Esophagus muscularis mucosa (tissue), 4 donors: ENCODE results near the gene PLEKHG4B.

Experiments
- CTCF ChIP-seq, 3 experiments: fragments of 200-600 bp in 2 of 3; fragments of 450-650 bp in 1 of 3; sonication (generic) in 2 of 3; IDR thresholded peaks; one replicate each; pipeline ENCODE4 v1.5.1; 2017 to 2019; ENCODE audit warnings: antibody characterized with exemption in 3 of 3, mild to moderate bottlenecking in 2 of 3, moderate library complexity in 1 of 3
- EP300 ChIP-seq: sonication (generic); formaldehyde crosslinking; IDR thresholded peaks from one replicate; pipeline ENCODE4 v1.6.1; 2017; ENCODE audit warnings: antibody characterized with exemption
- POLR2A ChIP-seq: fragments of 450-650 bp; IDR thresholded peaks from one replicate; pipeline ENCODE4 v1.6.1; 2017; ENCODE audit warnings: antibody characterized with exemption, moderate library complexity, mild to moderate bottlenecking, low read depth
- POLR2AphosphoS5 ChIP-seq, 2 donors: sonication (generic); formaldehyde crosslinking; IDR thresholded peaks; one replicate each; pipeline ENCODE4 v1.6.1; 2017; ENCODE audit warnings: antibody characterized with exemption in 2 of 2

GRCh38 chr5:110270-110888 is 18.4 kb downstream of the PLEKHG4B start:
- no peak for TF ChIP-seq CTCF (IDR thresholded peaks at IDR 0.05)
- no peak for TF ChIP-seq POLR2A
- no peak for TF ChIP-seq POLR2AphosphoS5 (IDR thresholded peaks at IDR 0.05)
- TF ChIP-seq EP300, result no peak
